ENCODE measurements around the gene SGMS2.

The SGMS2 gene

DNA sequence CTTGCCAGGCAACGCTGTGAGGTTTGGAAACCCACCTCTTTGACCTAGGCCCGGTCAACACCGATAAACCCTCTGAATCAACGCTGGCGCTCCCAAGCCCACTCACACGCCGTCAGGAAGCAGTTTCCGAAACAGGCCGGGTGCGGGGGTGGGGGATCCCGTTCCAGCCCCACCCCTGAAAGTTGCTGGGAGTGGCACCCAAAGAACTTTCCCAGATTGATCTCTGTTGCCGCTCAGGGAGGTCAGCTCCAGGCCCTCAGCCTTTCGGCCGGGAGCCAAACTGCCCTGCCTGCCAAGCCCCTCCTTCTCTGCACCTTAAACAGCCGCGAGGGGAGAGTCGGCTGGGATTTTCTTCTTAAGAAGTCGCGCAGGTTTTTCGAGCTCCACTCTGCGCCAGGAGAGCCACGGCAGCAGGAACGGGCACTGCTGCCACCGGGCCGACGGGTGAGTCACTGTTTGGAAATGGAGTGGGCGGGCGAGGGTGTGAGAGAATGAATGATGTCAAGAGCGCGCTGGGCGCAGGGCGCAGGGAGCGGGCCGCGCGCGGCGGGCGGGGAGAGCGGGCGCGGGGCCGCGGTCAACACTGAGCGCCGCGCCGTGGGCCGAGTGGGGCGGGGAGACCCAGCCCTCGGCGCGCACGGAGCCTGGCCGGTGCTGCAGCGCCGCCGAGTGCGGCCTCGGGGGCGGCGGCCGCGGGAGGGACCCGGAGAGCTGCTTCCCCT lies at the start of gene SGMS2:
Gene SGMS2 (plus strand): TSS at position 583 of the 722 bp plus-strand sequence. CDS start 70,622 bp downstream, outside the sequence.
- peak; percentile 58 for DNase-seq

GRCh38 chr4:107777890-107778289 lies 46.8 kb upstream of the SGMS2 start:
- no peak for DNase-seq

- DNase-seq: no peak
Measured at GRCh38 chr4:107778784-107779530, 45.8 kb upstream of the SGMS2 start.

DNA sequence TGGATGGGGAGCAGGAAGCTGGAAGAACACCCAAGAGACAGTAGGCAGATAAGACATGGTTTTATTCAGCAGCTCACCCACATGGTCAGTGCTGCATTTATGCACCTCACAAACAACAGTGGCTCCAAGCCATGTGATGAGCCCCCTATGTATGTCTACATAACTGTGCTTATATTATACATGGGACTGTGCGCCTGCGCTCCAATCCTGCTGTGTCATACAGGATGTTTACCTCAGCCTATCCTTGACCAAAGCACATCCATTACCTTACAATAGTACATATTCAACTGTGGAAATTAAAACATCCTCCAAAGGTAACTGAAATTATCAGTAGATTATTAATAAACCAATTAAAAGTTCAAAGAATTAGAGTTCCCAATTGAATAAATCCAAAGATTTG lies 44.1 kb upstream of the SGMS2 start:
- no peak for DNase-seq

- no peak for DNase-seq
Measured at GRCh38 chr4:107791902-107792301, 32.8 kb upstream of the SGMS2 start.

- no peak for DNase-seq
Measured at GRCh38 chr4:107792711-107793110, 32.0 kb upstream of the SGMS2 start.

- no peak for DNase-seq
Measured at GRCh38 chr4:107793996-107794395, 30.7 kb upstream of the SGMS2 start.

DNA sequence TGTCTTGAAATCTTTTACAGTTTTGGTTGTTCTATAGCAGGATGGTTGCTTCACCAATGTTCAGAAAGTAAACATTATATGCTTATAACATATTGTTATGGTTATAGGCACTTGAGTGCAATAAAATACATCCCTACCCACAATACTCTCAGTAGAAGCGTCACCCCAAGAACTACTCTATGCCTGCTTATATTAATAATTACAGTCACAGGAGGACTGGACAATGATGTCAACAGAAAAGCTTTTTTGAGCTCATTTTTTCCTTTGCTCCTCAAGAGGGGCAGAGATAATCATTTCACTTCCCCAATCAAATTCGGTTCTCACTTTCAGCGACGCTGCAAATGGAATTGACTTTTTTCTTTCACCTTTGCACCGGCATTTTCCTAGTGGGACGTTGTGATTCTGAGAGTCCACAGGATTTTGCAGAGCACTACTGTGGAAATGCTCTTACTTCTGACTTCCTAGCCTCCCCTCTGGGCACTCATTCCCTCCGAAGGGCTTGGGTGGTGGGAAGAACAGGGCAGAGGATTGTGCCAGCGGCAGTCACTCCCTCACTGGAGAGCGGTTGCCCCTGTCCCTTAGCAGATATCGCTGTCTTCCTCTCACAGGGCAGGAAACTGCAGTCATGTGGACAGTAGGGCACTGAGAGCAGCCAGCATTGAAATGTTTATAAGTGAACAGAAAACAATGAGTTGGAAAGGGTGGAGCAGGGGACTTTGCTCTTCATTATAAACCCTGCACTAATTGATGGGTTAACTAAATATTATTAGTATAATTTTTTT lies 24.9 kb upstream of the SGMS2 start:
- DNase-seq: no peak

- no peak for DNase-seq
Measured at GRCh38 chr4:107800706-107801105, 24.0 kb upstream of the SGMS2 start.

- peak; percentile 65 for DNase-seq
Measured at GRCh38 chr4:107801766-107802211, 22.9 kb upstream of the SGMS2 start.

GRCh38 chr4:107804956-107805355 lies 19.8 kb upstream of the SGMS2 start:
- DNase-seq: no peak

DNA sequence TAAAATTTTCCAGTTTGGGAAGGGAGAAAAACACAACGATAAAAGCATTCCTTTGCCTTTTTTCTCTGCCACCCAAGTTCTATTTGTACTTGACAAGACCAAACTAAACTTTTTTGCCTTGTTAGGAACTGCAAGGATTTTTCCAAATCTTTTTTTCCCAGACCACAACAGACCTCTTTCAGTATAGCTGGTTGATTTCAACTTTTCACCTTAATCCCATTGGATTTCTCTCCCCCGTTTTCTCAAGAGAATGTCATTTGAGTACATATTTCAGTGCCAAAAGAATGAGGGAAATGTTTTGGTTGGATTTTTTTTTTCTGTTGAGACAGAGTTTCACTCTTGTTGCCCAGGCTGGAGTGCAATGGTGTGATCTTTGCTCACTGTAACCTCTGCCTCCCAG lies 18.5 kb upstream of the SGMS2 start:
- no peak for DNase-seq

- DNase-seq: no peak
Measured at GRCh38 chr4:107808572-107808971, 16.2 kb upstream of the SGMS2 start.

GRCh38 chr4:107809210-107809609 lies 15.5 kb upstream of the SGMS2 start:
- DNase-seq: no peak

GRCh38 chr4:107814758-107815157 lies 10.0 kb upstream of the SGMS2 start:
- DNase-seq: no peak

DNA sequence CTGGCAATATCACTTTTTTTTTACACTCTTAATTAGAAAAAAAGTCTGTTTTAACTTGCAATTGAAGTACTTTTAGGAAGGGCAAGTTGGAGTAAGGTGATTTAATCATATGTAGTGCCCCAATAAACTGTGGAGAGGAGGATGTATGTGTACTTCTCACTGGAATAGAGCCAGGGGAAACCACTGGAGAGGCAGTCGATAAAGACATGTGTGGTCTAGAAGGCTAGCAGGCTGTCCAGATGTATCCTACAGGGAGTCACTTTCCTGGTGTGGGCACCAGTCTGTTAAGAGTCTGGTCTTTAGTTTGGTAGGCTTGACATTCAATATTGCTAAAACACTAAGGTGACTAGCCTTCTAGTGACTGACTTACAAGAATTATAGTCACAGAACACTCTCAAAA lies 9.6 kb upstream of the SGMS2 start:
- no peak for DNase-seq

DNA sequence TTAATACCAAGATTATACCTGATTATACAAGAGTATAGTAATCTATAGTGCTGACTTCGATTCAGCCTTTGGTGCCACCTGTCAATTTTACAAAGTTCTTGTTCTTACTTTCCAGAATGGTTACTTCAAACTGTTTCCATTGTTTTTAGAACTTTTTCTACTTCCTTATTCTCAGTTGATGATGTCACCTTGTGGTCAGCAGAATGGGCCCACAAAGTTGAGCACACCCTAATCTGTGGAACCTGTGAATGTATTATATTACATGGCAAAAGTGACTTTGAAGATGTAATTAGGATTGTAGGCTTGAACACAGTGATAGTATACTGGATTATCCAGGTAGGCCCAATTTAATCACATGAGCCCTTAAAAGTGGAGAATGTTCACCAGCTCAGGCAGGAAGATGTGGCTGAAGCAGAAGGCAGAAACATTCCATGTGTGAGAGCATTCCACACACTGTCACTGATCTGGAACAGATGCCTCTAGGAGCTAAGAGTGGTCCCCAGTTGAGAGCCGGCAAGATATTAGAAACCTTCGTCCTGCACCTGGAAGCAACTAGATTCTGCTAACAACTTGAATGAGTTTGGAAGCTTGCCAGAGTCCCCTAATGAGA lies 6.3 kb upstream of the SGMS2 start:
- DNase-seq: no peak

DNA sequence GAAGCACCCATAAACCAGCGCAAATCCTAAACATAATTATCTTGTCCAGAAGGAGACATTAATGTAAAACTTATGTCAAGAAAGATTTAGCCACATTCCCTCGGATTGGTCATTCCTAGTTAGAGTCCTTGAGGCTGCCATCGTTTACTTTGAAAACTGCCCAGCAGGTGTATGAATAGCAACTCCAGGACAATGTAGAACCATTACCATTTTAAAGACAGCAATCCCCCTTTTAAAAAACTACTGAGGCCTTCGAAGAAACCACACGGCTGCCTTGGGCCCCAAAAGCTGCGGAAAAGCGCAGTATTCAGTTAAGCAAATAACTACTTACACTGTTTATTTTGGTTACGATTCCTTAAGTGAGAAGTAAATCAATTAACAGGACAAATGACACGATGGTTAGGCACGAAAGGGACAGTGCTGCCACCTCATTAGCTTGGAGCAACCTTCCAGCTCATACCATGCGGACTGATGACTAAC lies 822 bp upstream of the SGMS2 start:
- no peak for DNase-seq

- no peak for DNase-seq
Measured at GRCh38 chr4:107825072-107825824, 516 bp downstream of the SGMS2 start.

- no peak for DNase-seq
Measured at GRCh38 chr4:107826421-107826980, 1.8 kb downstream of the SGMS2 start.

- DNase-seq: no peak
Measured at GRCh38 chr4:107828315-107829090, 3.8 kb downstream of the SGMS2 start.

All from NCI-H2029 (cell line).